ENCODE data around the gene TBC1D9.

DNA sequence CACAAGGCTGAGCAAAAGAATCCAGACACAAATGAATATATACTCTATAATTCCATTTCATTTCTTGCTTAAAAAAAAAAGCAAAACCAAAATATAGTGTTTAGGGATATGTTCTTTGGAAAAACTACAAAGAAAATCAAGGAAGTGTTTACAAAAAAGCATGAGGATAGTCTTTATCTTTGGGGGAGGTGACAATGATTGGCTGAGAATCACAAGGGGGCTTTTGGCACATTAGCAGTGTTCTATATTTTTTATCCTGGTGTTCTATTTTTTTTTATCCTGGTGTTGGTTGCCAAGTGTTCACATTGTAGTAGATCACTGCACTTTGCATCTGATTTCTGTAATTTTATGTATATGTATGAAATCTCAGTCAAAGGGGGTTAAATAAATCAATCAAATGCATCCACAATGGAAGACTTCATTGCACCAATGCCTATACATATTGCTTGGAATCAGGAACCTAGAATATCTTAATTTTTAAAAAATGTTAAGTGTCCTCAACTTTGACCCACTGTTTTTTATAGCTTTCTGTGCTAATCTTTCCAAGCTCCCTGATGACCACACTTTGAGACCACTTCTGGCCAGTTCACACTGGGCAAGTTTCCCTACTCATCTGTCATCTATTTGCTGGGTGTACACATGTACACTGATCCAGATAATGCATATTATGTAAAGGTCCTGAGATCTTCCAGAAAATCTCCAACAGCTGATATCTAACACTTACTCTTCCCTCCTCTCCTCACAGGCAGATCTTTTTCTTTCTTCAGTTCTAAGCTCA is 3.7 kb downstream of the TBC1D9 start:
- TF ChIP-seq GATA3 (IDR thresholded peaks at IDR 0.05; ENCODE audit: low read depth, low read length) (no peak), GATA2 (IDR thresholded peaks at IDR 0.05; ENCODE audit: low read depth, low read length) (no peak)
